HepG2 (cell line): Measurements from ENCODE around the gene GALNT1. TPM values are rescaled to one million over a fixed set of nuclear protein-coding genes. Genes with fewer than 3 reads are reported as not detected.

Source experiments
- ATAC-seq: fragments of 200-7000 bp; cut with Tn5 transposase; 3 replicates; pipeline ENCODE4 v1.9.1; 2020; ENCODE audit warnings: mild to moderate bottlenecking, moderate library complexity
- BruUV-seq: library from RNA; stranded (reverse); fragments of 400-500 nt; replicated peaks from 2 replicates; lab custom pipeline; 2021; lab: Mats Ljungman, UMichigan
- CTCF ChIA-PET: fragments of 300-600 bp; formaldehyde crosslinking; extraction: SDS; loops from one replicate; lab custom pipeline; 2021; ENCODE audit warnings: low total read pairs, inconsistent platforms, low intra/inter-chr PET ratio; lab: Yijun Ruan, JAX
- POLR2A ChIA-PET: fragments of 350-600 bp; sonication (Branson Sonifier 250); formaldehyde crosslinking; loops from one replicate; lab custom pipeline; 2020; ENCODE audit warnings: antibody characterized with exemption, inconsistent platforms; lab: Yijun Ruan, JAX
- DNase-seq: peaks from one replicate; pipeline ENCODE4 v3.0.0-alpha.2; 2015; ENCODE audit warnings: low spot score
- FAIRE-seq: peaks from 3 replicates; lab custom pipeline; 2011; peaks lifted over from hg19 to GRCh38; lab: Jason Lieb, UNC
- H2AFZ ChIP-seq: one replicate; pipeline ENCODE4 v1.6.1; 2011; ENCODE audit warnings: low read length, inconsistent platforms
- H3K27ac ChIP-seq: fragments of 300-600 bp; 3 replicates; pipeline ENCODE4 v1.8.0; 2011; ENCODE audit warnings: mixed run types, mild to moderate bottlenecking, mixed read lengths, low read length, inconsistent platforms; ENCODE audit not compliant: insufficient read depth; ENCODE audit errors: extremely low read length
- H3K27me3 ChIP-seq, 2 experiments: fragments of 200-600 bp in 1 of 2; 2 replicates in 1 of 2; 3 replicates in 1 of 2; pipeline versions ENCODE4 v1.6.0 to v1.8.0; 2011; ENCODE audit warnings: low read length in 2 of 2, mild to moderate bottlenecking in 2 of 2, moderate library complexity in 2 of 2, inconsistent platforms in 1 of 2; ENCODE audit not compliant: insufficient read depth in 2 of 2, control insufficient read depth in 1 of 2
- H3K36me3 ChIP-seq, 2 experiments: fragments of 200-600 bp in 1 of 2; replicated peaks in 1 of 2; 2 replicates in 1 of 2; 3 replicates in 1 of 2; pipeline versions ENCODE4 v1.5.1 to v1.8.0; 2011; ENCODE audit warnings: low read length in 2 of 2, inconsistent platforms in 1 of 2; ENCODE audit not compliant: insufficient read depth in 2 of 2, control insufficient read depth in 1 of 2
- H3K4me1 ChIP-seq: 2 replicates; pipeline ENCODE4 v1.5.1; 2012; ENCODE audit warnings: low read length, inconsistent platforms; ENCODE audit not compliant: insufficient read depth
- H3K4me2 ChIP-seq: 2 replicates; pipeline ENCODE4 v1.6.0; 2011; ENCODE audit warnings: low read depth, low read length, inconsistent platforms
- H3K4me3 ChIP-seq, 3 experiments: fragments of 200-600 bp in 1 of 3; sonication (generic), shearing (Covaris generic) in 1 of 3; replicated peaks in 1 of 3; 2 replicates each; pipeline ENCODE4 v1.5.1; 2011 to 2016; ENCODE audit warnings: low read length in 3 of 3, inconsistent platforms in 2 of 3, low read depth in 2 of 3, mild to moderate bottlenecking in 2 of 3, control low read depth in 1 of 3, mixed read lengths in 1 of 3; ENCODE audit not compliant: insufficient read depth in 1 of 3
- H3K79me2 ChIP-seq: one replicate; pipeline ENCODE4 v1.6.1; 2011; ENCODE audit warnings: low read length, inconsistent platforms; ENCODE audit not compliant: insufficient read depth
- H3K9ac ChIP-seq: 2 replicates; pipeline ENCODE4 v1.6.0; 2011; ENCODE audit warnings: mild to moderate bottlenecking, low read depth, low read length, inconsistent platforms; ENCODE audit not compliant: insufficient read depth
- H3K9me3 ChIP-seq: 2 replicates; pipeline ENCODE4 v1.5.1; 2012; ENCODE audit warnings: mild to moderate bottlenecking, low read length
- H4K20me1 ChIP-seq: 2 replicates; pipeline ENCODE4 v1.6.0; 2011; ENCODE audit warnings: inconsistent platforms, mild to moderate bottlenecking, low read length, moderate library complexity; ENCODE audit not compliant: insufficient read depth
- CENPX ChIP-seq: sonication (generic); formaldehyde crosslinking; IDR thresholded peaks from 2 replicates; pipeline ENCODE4 v1.9.0; 2021; ENCODE audit warnings: mild to moderate bottlenecking, missing genetic modification reagents, moderate library complexity
- EHMT2 ChIP-seq: fragments of 200-600 bp; sonication (generic); IDR thresholded peaks from 2 replicates; pipeline ENCODE4 v1.7.0; 2017; ENCODE audit warnings: antibody characterized with exemption, low read depth, low read length, borderline replicate concordance
- MBD4 ChIP-seq: IDR thresholded peaks from 2 replicates; pipeline ENCODE4 v1.6.1; 2012; ENCODE audit warnings: low read length, inconsistent platforms, borderline replicate concordance
- TIGD3 ChIP-seq: sonication (generic); formaldehyde crosslinking; IDR thresholded peaks from 2 replicates; pipeline ENCODE4 v1.5.1; 2020; ENCODE audit warnings: mild to moderate bottlenecking, missing genetic modification reagents, borderline replicate concordance
- ZNF430 ChIP-seq: sonication (generic); formaldehyde crosslinking; IDR thresholded peaks from 2 replicates; pipeline ENCODE4 v1.9.0; 2021; ENCODE audit warnings: mild to moderate bottlenecking, missing genetic modification reagents
- ZNF546 ChIP-seq: sonication (generic); formaldehyde crosslinking; conservative IDR thresholded peaks from 2 replicates; pipeline ENCODE4 v1.8.1; 2023; ENCODE audit warnings: mild to moderate bottlenecking, missing genetic modification reagents
- ZNF704 ChIP-seq: sonication (generic); formaldehyde crosslinking; IDR thresholded peaks from 2 replicates; pipeline ENCODE4 v1.8.1; 2023; ENCODE audit warnings: mild to moderate bottlenecking, inconsistent platforms, moderate library complexity, missing genetic modification reagents, borderline replicate concordance
- WGBS: methylation state at CpG from one replicate; pipeline ENCODE4 v1.1.6; 2017; ENCODE audit warnings: low lambda C conversion rate; 5-methylcytosine and 5-hydroxymethylcytosine counted together
- in situ Hi-C: cut with HindIII; loops from 2 replicates; pipeline ENCODE4 v1.10.0; 2017; ENCODE audit warnings: low pct_unique_long_range_greater_than_20kb; ENCODE audit not compliant: extremely low pct_ligation_motif_present
- intact Hi-C: fragments of 100-400 bp; cut with micrococcal nuclease; formaldehyde crosslinking; loops from one replicate; pipeline ENCODE4 v1.10.0; 2022; ENCODE audit not compliant: unreplicated experiment
- polyA plus RNA-seq, 8 experiments: library from polyadenylated mRNA; depleted of rRNA in 3 of 8; stranded (reverse) in 7 of 8; unstranded in 1 of 8; fragments of >200 nt; fragmentation: Illumina TruSeq in 4 of 8; extraction: Trizol in 4 of 8; gene quantifications; 2 replicates each; pipeline versions ENCODE4 v1.2.1 to v1.2.3, GENCODE V29; 2011 to 2016; ENCODE audit warnings: low read depth in 4 of 8, missing spikeins in 1 of 8, mixed read lengths in 1 of 8; ENCODE audit not compliant: insufficient read depth in 1 of 8
- total RNA-seq, 5 experiments: library from RNA; depleted of rRNA; stranded (reverse); fragments of >200 nt; fragmentation: Illumina TruSeq; extraction: Trizol; gene quantifications; 2 replicates each; pipeline ENCODE4 v1.2.3, GENCODE V29; 2016; ENCODE audit warnings: low read depth in 1 of 5
- TF ChIP-seq, protein P1 (sequence below): sonication (generic); formaldehyde crosslinking; IDR thresholded peaks from 2 replicates; pipeline ENCODE4 v1.9.0; 2021; ENCODE audit warnings: missing genetic modification reagents, mild to moderate bottlenecking, borderline replicate concordance
- TF ChIP-seq, protein P2 (sequence below): sonication (generic); formaldehyde crosslinking; conservative IDR thresholded peaks from 2 replicates; pipeline ENCODE4 v1.4.0; 2020; ENCODE audit warnings: missing genetic modification reagents
- TF ChIP-seq, protein P3 (sequence below): sonication (generic); formaldehyde crosslinking; IDR thresholded peaks from 2 replicates; pipeline ENCODE4 v1.5.0; 2020; ENCODE audit warnings: missing genetic modification reagents

Gene GALNT1
- total and polyA plus RNA-seq, 2 of the 13 experiments (the other 11 are each of a cell fraction or from before 2014, with no cell fraction given), result 41.1 to 100 TPM

- TF ChIP-seq TIGD3 (no peak), CENPX (no peak), ZNF704 (CRISPR knock-in tag) (no peak), EHMT2 (no peak)
These were observed 52.8 kb downstream of the GALNT1 start (continued) for GRCh38 chr18:35634323-35634722.

- ChIA-PET POLR2A (no interaction called here), CTCF (no interaction called here)
- no peak overlapping the region for H2AFZ ChIP-seq
- H3K4me2 ChIP-seq, result no peak overlapping the region
- intact Hi-C loops, result no loop called here
- TF ChIP-seq, protein P1, sequence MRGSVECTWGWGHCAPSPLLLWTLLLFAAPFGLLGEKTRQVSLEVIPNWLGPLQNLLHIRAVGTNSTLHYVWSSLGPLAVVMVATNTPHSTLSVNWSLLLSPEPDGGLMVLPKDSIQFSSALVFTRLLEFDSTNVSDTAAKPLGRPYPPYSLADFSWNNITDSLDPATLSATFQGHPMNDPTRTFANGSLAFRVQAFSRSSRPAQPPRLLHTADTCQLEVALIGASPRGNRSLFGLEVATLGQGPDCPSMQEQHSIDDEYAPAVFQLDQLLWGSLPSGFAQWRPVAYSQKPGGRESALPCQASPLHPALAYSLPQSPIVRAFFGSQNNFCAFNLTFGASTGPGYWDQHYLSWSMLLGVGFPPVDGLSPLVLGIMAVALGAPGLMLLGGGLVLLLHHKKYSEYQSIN, result no peak
- TF ChIP-seq, protein P2, sequence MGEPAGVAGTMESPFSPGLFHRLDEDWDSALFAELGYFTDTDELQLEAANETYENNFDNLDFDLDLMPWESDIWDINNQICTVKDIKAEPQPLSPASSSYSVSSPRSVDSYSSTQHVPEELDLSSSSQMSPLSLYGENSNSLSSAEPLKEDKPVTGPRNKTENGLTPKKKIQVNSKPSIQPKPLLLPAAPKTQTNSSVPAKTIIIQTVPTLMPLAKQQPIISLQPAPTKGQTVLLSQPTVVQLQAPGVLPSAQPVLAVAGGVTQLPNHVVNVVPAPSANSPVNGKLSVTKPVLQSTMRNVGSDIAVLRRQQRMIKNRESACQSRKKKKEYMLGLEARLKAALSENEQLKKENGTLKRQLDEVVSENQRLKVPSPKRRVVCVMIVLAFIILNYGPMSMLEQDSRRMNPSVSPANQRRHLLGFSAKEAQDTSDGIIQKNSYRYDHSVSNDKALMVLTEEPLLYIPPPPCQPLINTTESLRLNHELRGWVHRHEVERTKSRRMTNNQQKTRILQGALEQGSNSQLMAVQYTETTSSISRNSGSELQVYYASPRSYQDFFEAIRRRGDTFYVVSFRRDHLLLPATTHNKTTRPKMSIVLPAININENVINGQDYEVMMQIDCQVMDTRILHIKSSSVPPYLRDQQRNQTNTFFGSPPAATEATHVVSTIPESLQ (CRISPR knock-in tag), result no peak
- TF ChIP-seq, protein P3, sequence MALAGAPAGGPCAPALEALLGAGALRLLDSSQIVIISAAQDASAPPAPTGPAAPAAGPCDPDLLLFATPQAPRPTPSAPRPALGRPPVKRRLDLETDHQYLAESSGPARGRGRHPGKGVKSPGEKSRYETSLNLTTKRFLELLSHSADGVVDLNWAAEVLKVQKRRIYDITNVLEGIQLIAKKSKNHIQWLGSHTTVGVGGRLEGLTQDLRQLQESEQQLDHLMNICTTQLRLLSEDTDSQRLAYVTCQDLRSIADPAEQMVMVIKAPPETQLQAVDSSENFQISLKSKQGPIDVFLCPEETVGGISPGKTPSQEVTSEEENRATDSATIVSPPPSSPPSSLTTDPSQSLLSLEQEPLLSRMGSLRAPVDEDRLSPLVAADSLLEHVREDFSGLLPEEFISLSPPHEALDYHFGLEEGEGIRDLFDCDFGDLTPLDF (CRISPR knock-in tag), result no peak
- TF ChIP-seq ZNF546 (CRISPR knock-in tag) (no peak), ZNF430 (CRISPR knock-in tag) (no peak), MBD4 (no peak)
- H4K20me1 ChIP-seq, result no peaks in the 10 kb centered on the region
- H3K4me3 ChIP-seq, result no peak overlapping the region
- 0 out of 5 replicates have a peak, but pooled peaks cover 0 to 1% of the 10 kb centered on the region in 2 experiments for H3K36me3 ChIP-seq
- in situ Hi-C loops, result no loop called here
- DNase-seq, result peak; percentile 4
- no TSS peak for BruUV-seq
- peaks cover 19% of the 10 kb centered on the region for H3K9me3 ChIP-seq
- 100% methylated on average over 1 of the region's 1 CpG for WGBS
- H3K27ac ChIP-seq, result no peak overlapping the region
- no peak overlapping the region for H3K9ac ChIP-seq
- FAIRE-seq, result no peak
- no peaks in the 10 kb centered on the region for H3K79me2 ChIP-seq
- no peaks in the 10 kb centered on the region for H3K27me3 ChIP-seq
- ATAC-seq, result no peak
- no peaks in the 10 kb centered on the region for H3K4me1 ChIP-seq
These were observed 53.6 kb downstream of the GALNT1 start for GRCh38 chr18:35635170-35635569.
